Endothelial cell of umbilical vein (primary cell): Measurements from ENCODE around the gene VIM. TPM values are rescaled to one million over a fixed set of nuclear protein-coding genes. Genes with fewer than 3 reads are reported as not detected.
A peak's percentile ranks its signal among the peaks of the same experiment; 100 is the strongest.

Source experiments
- BruUV-seq: library from RNA; stranded (reverse); fragments of 400-500 nt; replicated peaks from 2 replicates; lab custom pipeline; 2021; lab: Mats Ljungman, UMichigan
- CTCF ChIA-PET: fragments of 300-600, 350-600 bp; sonication (Branson Sonifier 250); formaldehyde crosslinking; loops from one replicate; lab custom pipeline; 2021; ENCODE audit warnings: antibody characterized with exemption, inconsistent platforms; lab: Charles Lee
- POLR2A ChIA-PET: fragments of 300-600, 350-600 bp; sonication (Branson Sonifier 250); formaldehyde crosslinking; loops from one replicate; lab custom pipeline; 2021; ENCODE audit warnings: antibody characterized with exemption, inconsistent platforms; lab: Charles Lee
- DNase-seq: peaks from one replicate; pipeline ENCODE4 v3.0.0-alpha.2; 2011; ENCODE audit warnings: low read depth, low spot score
- FAIRE-seq: peaks from 2 replicates; lab custom pipeline; 2011; peaks lifted over from hg19 to GRCh38; lab: Jason Lieb, UNC
- H2AFZ ChIP-seq: 2 replicates; pipeline ENCODE4 v1.6.0; 2012; ENCODE audit warnings: low read depth, low read length, control low read depth, inconsistent platforms
- H3K27ac ChIP-seq: 2 replicates; pipeline ENCODE4 v1.5.1; 2011; ENCODE audit warnings: low read depth, mild to moderate bottlenecking, control low read depth, low read length, moderate library complexity; ENCODE audit not compliant: insufficient read depth
- H3K27me3 ChIP-seq, 2 experiments: 2 replicates each; pipeline versions ENCODE4 v1.6.0 to v1.6.1; 2011; ENCODE audit warnings: low read length in 2 of 2, mixed read lengths in 1 of 2; ENCODE audit not compliant: control insufficient read depth in 2 of 2, insufficient read depth in 2 of 2
- H3K36me3 ChIP-seq, 2 experiments: 2 replicates in 1 of 2; 3 replicates in 1 of 2; pipeline ENCODE4 v1.5.1; 2011; ENCODE audit warnings: low read length in 2 of 2, mild to moderate bottlenecking in 1 of 2, moderate library complexity in 1 of 2; ENCODE audit not compliant: control insufficient read depth in 2 of 2, insufficient read depth in 2 of 2; ENCODE audit errors: extremely low read depth in 1 of 2
- H3K4me1 ChIP-seq: 3 replicates; pipeline ENCODE4 v1.5.1; 2011; ENCODE audit warnings: mild to moderate bottlenecking, low read length; ENCODE audit not compliant: control insufficient read depth, insufficient read depth; ENCODE audit errors: extremely low read depth
- H3K4me2 ChIP-seq: 2 replicates; pipeline ENCODE4 v1.6.1; 2011; ENCODE audit warnings: low read length, control low read depth, mixed read lengths; ENCODE audit not compliant: insufficient read depth
- H3K4me3 ChIP-seq, 3 experiments: fragments of 200-600 bp in 1 of 3; sonication (generic), shearing (Covaris generic) in 1 of 3; replicated peaks in 1 of 3; 2 replicates each; pipeline ENCODE4 v1.5.1; 2011 to 2016; ENCODE audit warnings: control low read depth in 3 of 3, low read length in 3 of 3, mild to moderate bottlenecking in 2 of 3, inconsistent platforms in 1 of 3, low read depth in 1 of 3, moderate library complexity in 1 of 3; ENCODE audit not compliant: insufficient read depth in 1 of 3
- H3K79me2 ChIP-seq: 2 replicates; pipeline ENCODE4 v1.6.0; 2012; ENCODE audit warnings: low read length, inconsistent platforms; ENCODE audit not compliant: control insufficient read depth, insufficient read depth
- H3K9ac ChIP-seq: replicated peaks from 2 replicates; pipeline ENCODE3; 2011; ENCODE audit warnings: low read length, control low read depth; ENCODE audit not compliant: insufficient read depth; ENCODE audit errors: extremely low read depth
- H3K9me1 ChIP-seq: replicated peaks from 3 replicates; pipeline ENCODE4 v1.6.0; 2011; ENCODE audit warnings: mild to moderate bottlenecking, low read length; ENCODE audit not compliant: control insufficient read depth, insufficient read depth; ENCODE audit errors: extremely low read depth
- H3K9me3 ChIP-seq: replicated peaks from 2 replicates; pipeline ENCODE4 v1.5.1; 2012; ENCODE audit warnings: low read length, inconsistent platforms; ENCODE audit not compliant: control insufficient read depth, insufficient read depth
- H4K20me1 ChIP-seq: replicated peaks from 2 replicates; pipeline ENCODE3; 2011; ENCODE audit warnings: mild to moderate bottlenecking, low read length; ENCODE audit not compliant: control insufficient read depth, insufficient read depth; ENCODE audit errors: extremely low read depth
- CTCF ChIP-seq, 2 donors: IDR thresholded peaks; 1 replicate in 1 of 2; 2 replicates in 1 of 2; pipeline ENCODE4 v1.5.1; 2011; ENCODE audit warnings: low read length in 2 of 2, mild to moderate bottlenecking in 2 of 2, moderate library complexity in 2 of 2, control low read depth in 1 of 2, inconsistent platforms in 1 of 2, low read depth in 1 of 2; ENCODE audit not compliant: insufficient read depth in 1 of 2; ENCODE audit errors: extremely low read depth in 1 of 2
- GATA2 ChIP-seq: IDR thresholded peaks from 2 replicates; pipeline ENCODE4 v1.7.0; 2011; ENCODE audit warnings: low read depth, mild to moderate bottlenecking, moderate library complexity, mixed read lengths, low read length; ENCODE audit not compliant: insufficient read length, insufficient read depth
- JUN ChIP-seq: IDR thresholded peaks from 2 replicates; pipeline ENCODE4 v1.6.1; 2011; ENCODE audit warnings: borderline replicate concordance, low read depth; ENCODE audit not compliant: insufficient read length, insufficient read depth
- POLR2AphosphoS5 ChIP-seq: IDR thresholded peaks from 2 replicates; pipeline ENCODE4 v1.6.1; 2012; ENCODE audit warnings: low read depth, mild to moderate bottlenecking, control low read depth, low read length, moderate library complexity; ENCODE audit not compliant: insufficient read depth
- dilution Hi-C: fragments of 300-500 bp; cut with MboI; formaldehyde crosslinking; loops from one replicate; pipeline ENCODE4 v1.15.0; 2019; ENCODE audit warnings: low sequenced_read_pairs; ENCODE audit not compliant: extremely low pct_ligation_motif_present
- intact Hi-C: fragments of 100-400 bp; cut with micrococcal nuclease; formaldehyde crosslinking; loops from one replicate; pipeline ENCODE4 v1.10.0; 2022
- polyA plus RNA-seq, 4 experiments: library from polyadenylated mRNA; depleted of rRNA in 3 of 4; stranded (reverse) in 3 of 4; unstranded in 1 of 4; fragments of >200 nt; gene quantifications; 2 replicates each; pipeline versions ENCODE4 v1.2.1 to v1.2.3, GENCODE V29; 2011 to 2012; ENCODE audit warnings: missing spikeins in 1 of 4
- total RNA-seq: library from RNA; stranded (reverse); gene quantifications from 2 replicates; pipeline ENCODE4 v1.2.3, GENCODE V29; 2021

The VIM gene
- total and polyA plus RNA-seq, 2 donors (not counting 3 experiments of a cell fraction or from before 2014, with no cell fraction given), result 5,699 to 5,781 TPM

GRCh38 chr10:17202506-17202905, 25.5 kb upstream of the VIM start:
- Histone ChIP-seq H3K27ac (peak overlapping the region; percentile 100), H3K9me3 (no peaks in the 10 kb centered on the region), H3K4me1 (peaks cover 31% of the 10 kb centered on the region), H3K9ac (no peak overlapping the region), H3K4me2 (no peak overlapping the region), H3K9me1 (no peaks in the 10 kb centered on the region), H3K4me3 (no peak overlapping the region), H3K36me3 (no peaks in the 10 kb centered on the region), H4K20me1 (no peaks in the 10 kb centered on the region), H3K27me3 (no peaks in the 10 kb centered on the region), H3K79me2 (peaks cover 13% of the 10 kb centered on the region), H2AFZ (no peak overlapping the region)
- ChIA-PET CTCF (interaction anchor here (2.0 to 4.1 kb wide), 2 partner anchors 13 to 27 kb away, joined by 10 to 46 read pairs; partner anchors contain the start of gene VIM), POLR2A (interaction anchor here (1.6 kb wide), 1 partner anchor 11 kb away, joined by 4 read pairs; no protein-coding TSS in a partner anchor)
- DNase-seq, result no peak
- no peak for TF ChIP-seq GATA2
- no peak for TF ChIP-seq JUN
- dilution Hi-C loops, result no loop called here
- intact Hi-C loops, result no loop called here
- no peak for FAIRE-seq
- no TSS peak for BruUV-seq

- Histone ChIP-seq H3K9ac (no peak overlapping the region), H3K4me1 (peaks cover 31% of the 10 kb centered on the region), H3K9me1 (no peaks in the 10 kb centered on the region), H3K27me3 (no peaks in the 10 kb centered on the region), H3K9me3 (no peaks in the 10 kb centered on the region), H3K27ac (no peak overlapping the region), H2AFZ (no peak overlapping the region), H3K79me2 (peaks cover 13% of the 10 kb centered on the region), H4K20me1 (no peaks in the 10 kb centered on the region), H3K36me3 (no peaks in the 10 kb centered on the region), H3K4me3 (no peak overlapping the region), H3K4me2 (no peak overlapping the region)
- CTCF ChIA-PET, result no interaction called here
- POLR2A ChIA-PET, result no interaction called here
- no peak for FAIRE-seq
- dilution Hi-C loops, result no loop called here
- intact Hi-C loops, result no loop called here
- no TSS peak for BruUV-seq
- no peak for DNase-seq
- no peak for TF ChIP-seq GATA2
- no peak for TF ChIP-seq POLR2AphosphoS5
- TF ChIP-seq JUN, result no peak
- no peak for TF ChIP-seq CTCF (IDR thresholded peaks at IDR 0.05; ENCODE audit: extremely low read depth in 1 of 2, insufficient read depth in 1 of 2, low read depth in 1 of 2, low read length in 2 of 2)
These were observed 25.0 kb upstream of the VIM start for GRCh38 chr10:17202999-17203398.
